GM21423 (cell line): ENCODE data around the gene CUX1.
"Not testable (repeated sequence)": the region's sequence is repeated elsewhere in the genome, so short reads cannot be mapped to it uniquely, and the experiment has no call there.

Experiments
- ATAC-seq: cut with Tn5 transposase; IDR thresholded peaks from one replicate; pipeline ENCODE4 v1.9.1; 2021; ENCODE audit warnings: mild to moderate bottlenecking, moderate library complexity; ENCODE audit not compliant: unreplicated experiment

The CUX1 gene

DNA sequence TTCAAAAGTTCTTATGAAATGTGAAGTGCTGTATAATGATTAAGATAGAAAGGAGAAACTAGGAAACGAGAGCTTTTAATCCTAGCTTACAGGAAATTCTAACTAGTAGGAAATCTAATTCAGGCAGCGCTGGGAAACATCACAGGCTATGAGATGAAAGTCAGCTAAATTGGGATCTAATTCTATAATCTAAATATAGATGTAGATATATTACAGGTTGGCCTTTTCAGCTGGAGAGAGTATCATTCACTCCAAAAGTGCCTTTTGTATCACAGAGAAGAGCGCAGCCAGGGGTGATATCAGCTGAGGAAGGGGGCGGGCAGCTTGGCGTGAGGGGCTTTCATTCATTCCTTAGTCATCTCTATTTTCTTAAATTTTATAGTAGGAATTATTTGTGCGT, 157.0 kb downstream of the CUX1 start:
- no peak for ATAC-seq

DNA sequence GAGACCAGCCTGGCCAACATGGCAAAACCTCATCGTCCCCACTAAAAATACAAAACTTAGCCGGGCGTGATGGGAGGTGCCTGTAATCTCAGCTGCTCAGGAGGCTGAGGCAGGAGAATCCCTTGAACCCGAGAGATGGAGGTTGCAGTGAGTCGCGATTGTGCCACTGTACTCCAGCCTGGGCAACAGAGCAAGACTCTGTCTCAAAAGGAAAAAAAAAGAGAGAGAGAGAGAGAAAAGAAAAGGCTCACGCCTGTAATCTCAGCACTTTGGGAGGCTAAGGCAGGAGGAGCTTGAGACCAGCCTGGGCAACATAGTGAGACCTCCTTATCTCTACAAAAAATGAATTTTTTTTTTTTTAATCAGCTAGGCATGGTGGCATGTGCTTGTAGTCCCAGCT, 157.6 kb downstream of the CUX1 start:
- no peak for ATAC-seq

DNA sequence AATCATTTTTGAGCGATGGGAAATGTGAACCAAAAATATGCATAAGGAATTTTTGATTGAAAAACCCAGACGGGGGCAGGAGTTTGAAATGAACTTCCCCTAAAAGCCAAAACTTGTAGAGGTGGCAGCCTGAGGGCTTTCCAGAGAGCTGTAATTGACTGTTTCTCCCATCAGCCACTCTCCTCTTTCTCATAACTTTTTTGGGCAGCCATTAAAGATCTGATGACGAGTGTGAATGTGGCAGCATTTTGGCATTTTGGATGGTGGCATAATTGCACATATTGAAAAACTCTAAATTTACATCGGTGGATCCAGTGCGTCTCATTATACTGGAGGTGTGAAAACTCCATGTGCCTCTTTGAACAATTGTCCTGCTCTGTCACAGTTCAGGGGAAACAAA, 159.0 kb downstream of the CUX1 start:
- no peak for ATAC-seq

GRCh38 chr7:101977249-101977648, 159.8 kb downstream of the CUX1 start:
- ATAC-seq, result no peak

GRCh38 chr7:101978683-101979082, 161.3 kb downstream of the CUX1 start:
- no peak for ATAC-seq

- ATAC-seq, result no peak
Measured at GRCh38 chr7:101983147-101983811, 165.9 kb downstream of the CUX1 start.

GRCh38 chr7:101984133-101984879, 166.9 kb downstream of the CUX1 start:
- no peak for ATAC-seq

- no peak for ATAC-seq
Measured at GRCh38 chr7:101985057-101985902, 167.9 kb downstream of the CUX1 start.

GRCh38 chr7:101985903-101986734, 168.7 kb downstream of the CUX1 start:
- ATAC-seq, result no peak

GRCh38 chr7:101987494-101987893, 170.1 kb downstream of the CUX1 start:
- ATAC-seq, result no peak

- not testable (repeated sequence) for ATAC-seq
Measured at GRCh38 chr7:101988060-101988459, 170.6 kb downstream of the CUX1 start.

GRCh38 chr7:101988513-101988912, 171.1 kb downstream of the CUX1 start:
- ATAC-seq, result no peak

DNA sequence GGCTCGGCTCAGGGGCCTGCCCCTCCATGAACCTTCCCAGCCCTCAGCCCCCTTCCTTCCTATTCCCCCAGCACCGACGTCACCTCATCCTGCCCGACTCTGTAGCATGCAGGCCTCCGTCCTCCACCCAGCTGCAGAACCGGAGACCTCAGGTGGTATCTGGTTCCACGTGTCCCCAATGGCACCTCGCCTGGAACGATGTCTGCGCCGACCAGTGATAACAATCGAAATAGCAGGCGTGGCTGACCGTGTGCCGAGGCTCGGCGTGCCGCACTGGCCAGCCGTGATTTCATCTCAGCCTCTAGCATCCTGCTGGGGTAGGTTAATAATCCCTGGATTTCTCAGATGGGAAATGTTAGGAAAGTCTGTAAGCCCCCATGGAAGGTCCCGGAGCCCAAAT, 171.7 kb downstream of the CUX1 start:
- ATAC-seq, result no peak

DNA sequence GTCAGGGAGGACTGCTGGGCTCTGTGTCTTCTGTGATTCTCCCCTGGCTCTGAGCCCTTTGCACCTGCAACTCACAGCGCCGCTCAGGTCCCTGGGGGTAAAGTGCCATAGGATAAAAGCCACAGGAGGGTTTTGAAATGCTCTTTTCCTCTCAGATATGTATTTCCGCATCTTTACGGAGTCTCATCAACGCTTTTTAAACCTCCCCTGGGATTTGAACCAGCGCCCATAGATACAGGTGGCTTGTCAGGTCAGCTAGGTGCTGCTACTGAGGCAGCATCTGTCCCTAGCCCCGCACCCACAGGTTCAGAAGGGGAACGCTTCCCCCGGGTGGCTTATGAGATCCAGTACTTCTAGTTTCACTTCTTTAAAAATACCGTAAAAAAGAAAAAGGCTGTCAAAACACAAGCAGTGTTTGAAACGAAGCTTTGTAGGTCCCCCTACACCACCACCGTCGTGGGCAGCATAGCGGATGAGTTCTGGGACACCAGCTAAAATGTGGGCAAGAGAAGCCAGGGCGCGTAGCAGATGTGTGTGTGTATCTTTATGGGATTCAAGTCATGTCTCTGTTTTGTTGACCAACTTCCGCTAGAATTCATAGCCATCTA, 173.5 kb downstream of the CUX1 start:
- ATAC-seq, result peak; percentile 84

DNA sequence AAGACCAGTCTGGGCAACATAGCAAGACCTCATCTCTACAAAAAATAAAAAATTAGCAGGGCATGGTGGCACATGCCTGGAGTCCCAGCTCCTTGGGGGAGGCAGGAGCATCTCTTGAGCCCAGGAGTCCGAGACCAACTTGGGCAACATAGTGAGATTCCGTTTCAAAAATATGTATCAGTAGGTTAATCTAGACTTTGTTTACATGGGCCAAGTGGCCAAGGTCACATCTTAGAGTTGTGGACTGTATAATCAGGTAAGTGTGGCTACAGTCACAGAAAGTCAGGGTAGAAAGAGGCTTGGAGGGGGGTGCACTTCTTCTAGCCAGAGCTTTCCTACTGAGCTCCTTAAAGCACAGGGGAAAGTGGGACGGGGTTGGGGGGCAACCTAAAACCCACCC, 174.4 kb downstream of the CUX1 start:
- ATAC-seq, result no peak

- no peak for ATAC-seq
Measured at GRCh38 chr7:101993311-101993710, 175.9 kb downstream of the CUX1 start.

- no peak for ATAC-seq
Measured at GRCh38 chr7:101995121-101995520, 177.7 kb downstream of the CUX1 start.

- ATAC-seq, result no peak
Measured at GRCh38 chr7:101996131-101996691, 178.8 kb downstream of the CUX1 start.

DNA sequence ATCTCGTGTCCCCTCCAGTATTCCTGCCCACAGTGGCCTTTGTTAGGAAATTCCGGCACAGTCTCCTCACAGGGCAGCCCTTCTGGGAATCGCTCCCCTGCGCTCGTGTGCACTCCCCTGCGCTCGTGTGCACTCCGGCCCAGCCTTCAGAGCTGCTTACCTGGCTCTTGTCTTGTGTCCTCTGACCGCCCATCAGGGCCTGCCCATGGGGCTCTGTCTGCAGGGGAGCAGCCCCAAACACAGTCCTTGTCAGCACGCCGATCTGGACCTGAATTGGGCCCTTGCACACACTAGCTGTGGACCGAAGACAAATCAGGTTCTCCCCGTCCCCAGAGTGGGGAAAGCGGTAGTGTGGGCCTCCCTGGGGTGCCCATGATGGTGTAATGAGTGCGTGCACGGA, 179.4 kb downstream of the CUX1 start:
- ATAC-seq, result no peak
